Measurements from ENCODE around the gene GAS6.

- TF ChIP-seq ZFP30 (CRISPR knock-in tag; IDR thresholded peaks at IDR 0.05) (no peak), OSR1 (CRISPR knock-in tag; IDR thresholded peaks at IDR 0.05) (no peak)
Observed at GRCh38 chr13:113794764-113795173, 69.1 kb downstream of the GAS6 start.

Measured in SK-N-SH treated with all-trans-retinoic acid at 6 μM for 48 hours (cell line).